Endothelial cell of hepatic sinusoid (primary cell): ENCODE data around the gene IL1RL1.

Experiments
- in situ Hi-C: cut with HindIII; loops from 2 replicates; pipeline ENCODE4 v1.10.0; 2017; ENCODE audit warnings: low sequenced_read_pairs

The IL1RL1 gene

GRCh38 chr2:102331311-102331980, 20.1 kb downstream of the IL1RL1 start:
- in situ Hi-C loops: loop anchor here (5.0 kb wide), 2 partner anchors 56 to 91 kb away; partner anchors contain the start of gene IL18RAP

- in situ Hi-C loops: loop anchor here (5.0 kb wide), 2 partner anchors 53 to 88 kb away; partner anchors contain the start of gene IL18RAP
These were observed 23.1 kb downstream of the IL1RL1 start for GRCh38 chr2:102334486-102334885.

- in situ Hi-C loops: loop anchor here (5.0 kb wide), 1 partner anchor 39 kb away; no protein-coding TSS in a partner anchor
These were observed 24.6 kb downstream of the IL1RL1 start for GRCh38 chr2:102335871-102336366.

DNA sequence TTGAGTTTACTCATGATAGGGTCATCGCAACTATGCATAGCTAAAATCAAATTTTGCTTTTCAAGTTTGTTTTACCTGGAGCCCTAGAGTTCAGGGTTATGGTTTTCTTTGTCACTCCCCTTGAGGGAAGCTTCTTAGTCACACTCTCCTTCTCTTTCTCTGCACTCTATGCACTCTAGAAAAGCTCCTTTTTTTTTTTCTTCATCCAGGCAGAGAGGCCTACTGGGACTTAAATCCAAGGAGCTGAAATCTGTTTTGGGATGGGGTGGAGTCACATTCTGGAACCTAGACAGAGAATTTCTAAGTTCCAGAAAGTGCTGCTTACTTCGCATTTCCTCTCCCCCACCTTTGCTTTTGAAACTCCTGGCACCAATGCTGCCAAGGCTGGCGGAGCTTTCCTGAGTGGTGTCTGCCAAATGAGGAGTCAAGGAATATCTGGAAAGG, 25.2 kb downstream of the IL1RL1 start:
- in situ Hi-C loops: loop anchor here (5.0 kb wide), 1 partner anchor 39 kb away; no protein-coding TSS in a partner anchor

DNA sequence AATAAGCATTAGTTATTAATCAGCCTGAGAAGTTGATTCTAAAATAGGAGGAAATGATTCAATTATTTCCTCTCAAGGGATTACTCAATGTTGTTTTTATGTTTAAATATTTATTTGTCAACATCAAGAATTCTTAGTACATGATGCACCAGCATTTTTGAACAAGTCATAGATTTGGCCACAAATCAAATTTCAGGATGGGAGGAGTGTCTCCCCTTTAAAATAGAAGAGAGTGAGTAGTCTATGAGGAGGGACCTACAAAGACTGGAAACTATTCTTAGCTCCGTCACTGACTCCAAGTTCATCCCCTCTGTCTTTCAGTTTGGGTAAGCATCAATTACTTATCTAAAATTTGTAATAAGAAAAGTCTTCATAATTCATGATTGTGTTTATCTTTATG, 25.6 kb downstream of the IL1RL1 start:
- in situ Hi-C loops: loop anchor here (5.0 kb wide), 1 partner anchor 40 kb away; no protein-coding TSS in a partner anchor

GRCh38 chr2:102337481-102338386, 26.4 kb downstream of the IL1RL1 start:
- in situ Hi-C loops: loop anchor here (5.0 kb wide), 1 partner anchor 40 kb away; no protein-coding TSS in a partner anchor

GRCh38 chr2:102340778-102341177, 29.4 kb downstream of the IL1RL1 start:
- in situ Hi-C loops: no loop called here

GRCh38 chr2:102342888-102343287, 31.5 kb downstream of the IL1RL1 start:
- in situ Hi-C loops: no loop called here

GRCh38 chr2:102344397-102344796, 33.0 kb downstream of the IL1RL1 start:
- in situ Hi-C loops: no loop called here

- in situ Hi-C loops: no loop called here
These were observed 34.1 kb downstream of the IL1RL1 start for GRCh38 chr2:102345329-102345920.

DNA sequence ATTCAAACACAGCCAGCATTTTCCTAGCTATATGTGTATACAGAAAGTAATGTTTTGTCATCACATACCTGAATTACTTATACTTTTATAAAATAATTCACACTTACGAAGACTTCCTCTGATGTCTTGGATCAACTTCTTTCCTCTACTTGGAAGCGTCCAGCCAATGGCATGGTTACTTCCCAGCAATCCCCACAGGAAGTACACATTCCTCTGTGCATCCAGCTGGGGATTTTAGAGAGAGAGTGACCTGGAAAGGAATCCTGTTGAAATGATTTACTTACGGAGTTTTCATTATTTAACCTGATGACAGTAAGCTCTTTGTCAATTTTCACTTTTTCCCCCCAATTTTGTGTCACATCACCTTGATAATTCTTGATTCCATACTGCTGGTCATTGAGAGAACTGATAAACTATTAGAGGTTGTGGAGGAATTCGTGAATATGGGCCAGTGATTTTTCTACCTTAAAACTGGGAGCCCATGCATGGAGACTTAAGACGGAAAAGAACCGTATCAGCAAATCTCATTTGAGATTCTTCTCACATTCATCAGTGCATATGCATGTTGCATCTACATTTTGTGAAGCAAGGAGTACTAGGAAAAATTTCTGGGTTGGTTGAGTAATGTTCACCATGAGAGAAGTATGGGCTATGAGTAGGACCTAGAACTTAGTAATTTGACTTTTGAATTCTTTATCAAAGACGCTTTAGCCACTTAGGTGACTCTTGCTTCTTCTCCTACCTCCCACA, 35.2 kb downstream of the IL1RL1 start:
- in situ Hi-C loops: no loop called here

DNA sequence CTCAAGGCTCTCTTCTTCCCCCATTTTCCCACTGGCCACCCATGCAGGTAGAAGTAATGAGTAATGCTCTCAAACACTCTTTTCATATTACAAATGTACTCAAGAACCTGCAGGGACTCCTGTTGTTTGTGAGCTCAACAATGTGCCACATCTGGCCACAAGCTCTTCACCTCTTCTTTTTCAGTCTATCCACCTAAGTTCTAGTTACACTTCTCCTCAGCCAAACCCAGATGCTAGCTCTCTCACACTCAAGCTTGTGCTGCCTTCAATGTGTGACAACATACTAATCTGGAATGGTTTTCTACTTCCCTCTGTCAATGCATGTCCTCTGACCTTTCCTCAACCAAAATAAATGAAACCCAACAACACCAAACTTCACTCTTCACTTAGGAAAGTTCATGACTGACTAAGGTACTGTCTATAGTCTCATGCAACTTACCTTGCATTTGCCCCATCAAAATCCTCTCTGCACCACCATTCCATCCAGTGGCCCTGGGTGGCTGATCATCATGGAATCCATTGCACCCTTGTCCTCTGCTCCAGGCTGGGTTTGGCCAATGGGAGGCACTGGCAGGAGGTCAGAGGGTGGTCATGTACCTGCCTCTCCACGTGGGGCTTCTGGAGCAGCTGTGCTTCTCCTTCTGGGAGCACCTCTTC, 38.9 kb downstream of the IL1RL1 start:
- in situ Hi-C loops: loop anchor here (5.0 kb wide), 2 partner anchors 93 to 343 kb away; no protein-coding TSS in a partner anchor

GRCh38 chr2:102355526-102356380, 44.4 kb downstream of the IL1RL1 start, which contains the start of gene IL18R1:
TSS of gene IL18R1 (plus strand) at chr2:102355796. CDS start at chr2:102362661, 6,865 bp downstream.
- in situ Hi-C loops: no loop called here

DNA sequence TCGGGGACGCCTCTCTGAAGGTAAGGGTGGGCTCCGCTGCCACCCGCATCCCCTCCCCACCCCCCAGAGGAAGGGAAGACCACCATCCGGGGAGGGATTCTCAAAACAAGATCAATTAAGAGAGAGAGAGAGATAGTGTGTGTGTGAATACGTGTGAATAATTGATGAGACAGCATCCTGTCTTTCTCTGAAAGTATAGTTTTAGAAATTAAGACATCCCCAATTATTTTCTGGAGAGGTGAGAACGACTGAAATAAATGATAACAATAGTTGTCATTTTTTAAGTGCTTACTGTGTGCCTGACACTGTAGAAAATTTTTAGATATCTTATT, 45.0 kb downstream of the IL1RL1 start:
- in situ Hi-C loops: no loop called here

DNA sequence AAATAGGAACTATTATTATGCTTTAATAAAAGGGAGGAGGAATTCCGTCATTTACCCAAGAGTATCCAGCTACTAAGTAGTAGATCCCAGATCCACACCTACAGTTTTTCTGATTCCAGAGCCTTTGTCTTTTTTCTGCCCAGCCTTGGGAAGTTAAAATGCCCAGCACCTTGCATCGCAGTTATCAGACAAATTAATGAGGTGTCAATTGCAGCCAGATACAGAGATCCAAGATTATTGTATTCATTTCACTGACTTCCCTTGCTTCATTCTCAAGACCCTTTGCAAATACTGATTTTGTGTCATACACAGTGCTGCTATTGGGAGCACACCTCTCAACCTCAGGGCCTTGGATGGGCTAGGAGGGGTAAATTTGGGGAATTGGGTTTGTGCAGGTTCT, 45.4 kb downstream of the IL1RL1 start:
- in situ Hi-C loops: no loop called here

DNA sequence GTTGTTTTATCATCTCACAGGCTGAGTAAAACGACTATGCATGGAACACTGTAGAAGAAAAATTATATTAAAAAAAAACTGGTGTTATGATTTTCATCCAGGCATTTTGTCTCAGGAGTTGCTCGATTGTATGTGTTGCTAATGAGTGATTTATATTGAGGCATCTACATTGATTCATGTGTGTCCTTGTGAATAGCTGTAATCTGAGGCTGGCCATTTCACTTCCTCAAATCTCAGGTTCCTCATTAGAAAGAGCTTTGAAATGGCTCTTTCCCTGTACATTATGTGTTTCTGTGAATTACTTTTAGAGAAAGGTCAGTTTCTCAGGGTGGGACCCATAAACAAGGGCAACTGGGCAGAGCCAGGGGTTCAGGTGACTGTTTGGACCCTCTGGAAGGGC, 46.6 kb downstream of the IL1RL1 start:
- in situ Hi-C loops: no loop called here

DNA sequence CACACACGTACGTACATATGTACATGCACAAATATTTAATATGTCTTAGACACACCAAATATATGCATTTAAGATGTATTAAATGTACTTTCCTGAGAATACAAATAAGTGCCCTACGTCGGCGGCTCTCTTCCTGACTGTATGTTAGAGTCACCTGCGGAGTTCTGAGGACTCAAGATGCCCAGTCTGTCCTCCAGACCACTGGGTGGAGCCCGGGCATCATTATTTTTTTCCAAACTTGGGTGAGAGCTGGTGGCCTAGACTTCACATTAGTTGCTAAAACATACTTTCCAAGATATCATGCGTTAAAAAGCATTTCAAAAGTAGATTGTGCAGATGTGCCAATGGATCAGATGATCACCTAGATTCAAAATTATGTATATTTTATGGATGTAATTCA, 47.1 kb downstream of the IL1RL1 start:
- in situ Hi-C loops: no loop called here

GRCh38 chr2:102359527-102359926, 48.2 kb downstream of the IL1RL1 start:
- in situ Hi-C loops: no loop called here
